Measurements from ENCODE around the gene YAE1.

The YAE1 gene

GRCh38 chr7:39554583-39555165 is 11.5 kb upstream of the YAE1 start:
- peak; percentile 94 for DNase-seq (ENCODE audit: low read depth)

- DNase-seq (ENCODE audit: low read depth), result no peak
Measured at GRCh38 chr7:39557222-39557621, 9.0 kb upstream of the YAE1 start.

GRCh38 chr7:39557911-39558310 is 8.3 kb upstream of the YAE1 start:
- DNase-seq (ENCODE audit: low read depth), result no peak

GRCh38 chr7:39560408-39560807 is 5.8 kb upstream of the YAE1 start:
- DNase-seq (ENCODE audit: low read depth), result no peak

- no peak for DNase-seq (ENCODE audit: low read depth)
Measured at GRCh38 chr7:39560997-39561396, 5.2 kb upstream of the YAE1 start.

- no peak for DNase-seq (ENCODE audit: low read depth)
Measured at GRCh38 chr7:39565538-39565937, 666 bp upstream of the YAE1 start.

GRCh38 chr7:39567294-39567693 is 1.1 kb downstream of the YAE1 start:
- DNase-seq (ENCODE audit: low read depth), result no peak

GRCh38 chr7:39574673-39575349 is 8.6 kb downstream of the YAE1 start:
- DNase-seq (ENCODE audit: low read depth), result no peak

- DNase-seq (ENCODE audit: low read depth), result no peak
Measured at GRCh38 chr7:39577229-39577874, 11.1 kb downstream of the YAE1 start.

- DNase-seq (ENCODE audit: low read depth), result no peak
Measured at GRCh38 chr7:39580149-39580874, 14.1 kb downstream of the YAE1 start.

GRCh38 chr7:39582536-39582935 is 16.3 kb downstream of the YAE1 start:
- no peak for DNase-seq (ENCODE audit: low read depth)

GRCh38 chr7:39583539-39583938 is 17.3 kb downstream of the YAE1 start:
- no peak for DNase-seq (ENCODE audit: low read depth)

- no peak for DNase-seq (ENCODE audit: low read depth)
Measured at GRCh38 chr7:39587393-39587792, 21.2 kb downstream of the YAE1 start.

GRCh38 chr7:39588416-39588815 is 22.2 kb downstream of the YAE1 start:
- no peak for DNase-seq (ENCODE audit: low read depth)

GRCh38 chr7:39589323-39590111 is 23.3 kb downstream of the YAE1 start:
- DNase-seq (ENCODE audit: low read depth), result no peak

GRCh38 chr7:39592586-39592985 is 26.4 kb downstream of the YAE1 start:
- DNase-seq (ENCODE audit: low read depth), result no peak

- DNase-seq (ENCODE audit: low read depth), result no peak
Measured at GRCh38 chr7:39594988-39595620, 28.9 kb downstream of the YAE1 start.

- DNase-seq (ENCODE audit: low read depth), result no peak
Measured at GRCh38 chr7:39602351-39602750, 36.1 kb downstream of the YAE1 start.

- no peak for DNase-seq (ENCODE audit: low read depth)
Measured at GRCh38 chr7:39603924-39604323, 37.7 kb downstream of the YAE1 start.

GRCh38 chr7:39605087-39605486 is 38.9 kb downstream of the YAE1 start:
- DNase-seq (ENCODE audit: low read depth), result no peak

- no peak for DNase-seq (ENCODE audit: low read depth)
Measured at GRCh38 chr7:39606352-39606751, 40.1 kb downstream of the YAE1 start.

- no peak for DNase-seq (ENCODE audit: low read depth)
Measured at GRCh38 chr7:39606941-39607340, 40.7 kb downstream of the YAE1 start.

Data from GM04503 (cell line).